ENCODE results near the gene CMTM7. TPM values are rescaled to one million over a fixed set of nuclear protein-coding genes. Genes with fewer than 3 reads are reported as not detected.

The CMTM7 gene
- total and polyA plus RNA-seq, 12 donors: 5.4 to 19.2 (median 13.0) TPM

GRCh38 chr3:32349184-32349583, 42.5 kb upstream of the CMTM7 start:
- intact Hi-C loops (cut with DNase I): no loop called here
- no peaks in the 10 kb centered on the region for H3K36me3 ChIP-seq (replicated peaks in 1 of 2)

GRCh38 chr3:32352563-32352962, 39.1 kb upstream of the CMTM7 start:
- Histone ChIP-seq H3K27ac (no peak overlapping the region), H3K4me1 (replicated peaks in 1 of 2) (peaks cover 0 to 5% of the 10 kb centered on the region in 2 donors), H3K4me3 (no peak overlapping the region), H3K9me3 (replicated peaks in 1 of 3) (no peaks in the 10 kb centered on the region), H3K36me3 (replicated peaks in 1 of 2) (no peaks in the 10 kb centered on the region), H3K27me3 (no peaks in the 10 kb centered on the region)
- no peak for TF ChIP-seq POLR2A (IDR thresholded peaks at IDR 0.05)
- no peak for TF ChIP-seq CTCF (IDR thresholded peaks at IDR 0.05)
- no peak for DNase-seq
- intact Hi-C loops (cut with DNase I): no loop called here

More at GRCh38 chr3:32349184-32349583, 42.5 kb upstream of the CMTM7 start:
- 73 to 100% (median 98%) methylated on average over 2 of the region's 2 CpGs for WGBS, 4 donors
- no peaks in the 10 kb centered on the region for H3K9me3 ChIP-seq (replicated peaks in 1 of 3)
- TF ChIP-seq CTCF (IDR thresholded peaks at IDR 0.05) (no peak), POLR2A (IDR thresholded peaks at IDR 0.05) (no peak)
- no peaks in the 10 kb centered on the region for H3K27me3 ChIP-seq
- peaks cover 0 to 6% of the 10 kb centered on the region in 2 donors for H3K4me1 ChIP-seq (replicated peaks in 1 of 2)
- no peak overlapping the region for H3K27ac ChIP-seq
- no peak for DNase-seq
- no peak overlapping the region for H3K4me3 ChIP-seq

GRCh38 chr3:32353351-32353750, 38.3 kb upstream of the CMTM7 start:
- WGBS, 4 donors: 92 to 97% (median 96%) methylated on average over 2 of the region's 2 CpGs
- no peak for TF ChIP-seq CTCF (IDR thresholded peaks at IDR 0.05)
- Histone ChIP-seq H3K27me3 (no peaks in the 10 kb centered on the region), H3K4me3 (no peak overlapping the region), H3K4me1 (replicated peaks in 1 of 2) (no peaks in the 10 kb centered on the region), H3K9me3 (replicated peaks in 1 of 3) (no peaks in the 10 kb centered on the region), H3K27ac (no peak overlapping the region), H3K36me3 (replicated peaks in 1 of 2) (no peaks in the 10 kb centered on the region)
- no peak for DNase-seq
- intact Hi-C loops (cut with DNase I): no loop called here

GRCh38 chr3:32354362-32354778, 37.3 kb upstream of the CMTM7 start:
- TF ChIP-seq CTCF (IDR thresholded peaks at IDR 0.05): no peak
- no peak for TF ChIP-seq POLR2A (IDR thresholded peaks at IDR 0.05)

More at GRCh38 chr3:32354362-32354778, 37.3 kb upstream of the CMTM7 start:
- no peak for DNase-seq
- H3K36me3 ChIP-seq (replicated peaks in 1 of 2): no peaks in the 10 kb centered on the region
- no peaks in the 10 kb centered on the region for H3K9me3 ChIP-seq (replicated peaks in 1 of 3)
- intact Hi-C loops (cut with DNase I): no loop called here
- no peaks in the 10 kb centered on the region for H3K27me3 ChIP-seq
- H3K27ac ChIP-seq: no peak overlapping the region
- no peaks in the 10 kb centered on the region for H3K4me1 ChIP-seq (replicated peaks in 1 of 2)
- H3K4me3 ChIP-seq: no peak overlapping the region
- 63 to 67% (median 65%) methylated on average over 8 of the region's 8 CpGs for WGBS, 4 donors

Measured in adrenal gland (tissue), 12 donors.